NCI-H446 treated with DMSO at 0.1 percent for 48 hours (cell line): ENCODE measurements around the gene STMP1.
A peak's percentile ranks its signal among the peaks of the same experiment; 100 is the strongest.
"Not testable (repeated sequence)": the region's sequence is repeated elsewhere in the genome, so short reads cannot be mapped to it uniquely, and the experiment has no call there.

ENCODE experiments used
- DNase-seq: peaks from one replicate; lab custom pipeline; 2025; lab: John Stamatoyannopoulos, UW

The STMP1 gene

DNA sequence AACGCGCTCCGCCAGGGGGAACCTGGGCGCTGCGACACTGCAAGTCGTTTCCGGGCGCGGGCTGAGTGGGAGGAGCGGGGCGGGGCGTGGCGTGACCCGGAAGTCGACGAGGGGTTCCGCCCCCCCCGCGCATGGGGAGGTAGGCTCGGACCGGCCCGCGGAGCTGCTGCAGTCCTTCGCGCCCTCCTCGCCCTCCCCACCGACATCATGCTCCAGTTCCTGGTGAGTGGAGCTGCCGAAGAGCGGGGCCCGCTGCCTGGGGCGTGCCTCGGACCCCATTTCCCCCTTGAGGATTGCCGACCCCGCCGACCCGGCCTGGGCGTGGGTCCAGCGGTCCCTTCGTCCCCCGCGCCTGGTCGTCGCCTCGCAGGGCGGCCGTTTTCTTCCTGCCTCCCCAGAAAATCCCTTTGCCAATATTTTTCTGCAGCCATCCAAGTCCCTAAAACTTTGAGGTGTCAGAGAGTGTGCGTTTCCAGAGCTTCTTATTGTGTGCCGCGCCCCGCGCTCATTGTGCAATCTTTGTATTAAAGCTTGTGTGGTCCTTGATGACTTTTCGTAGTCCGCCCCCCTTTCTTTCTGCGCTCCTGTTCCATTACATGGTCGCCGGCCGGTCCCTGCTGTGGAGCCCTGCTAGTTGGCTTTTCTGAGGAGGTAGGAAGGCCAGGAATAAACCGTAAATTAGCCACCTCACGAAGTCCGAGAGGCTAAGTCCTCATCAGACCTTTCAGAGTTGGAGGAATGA is at the start of gene STMP1:
TSS of gene STMP1 (plus strand) at position 142 of the 742 bp plus-strand sequence.
- DNase-seq: peak; percentile 87

DNA sequence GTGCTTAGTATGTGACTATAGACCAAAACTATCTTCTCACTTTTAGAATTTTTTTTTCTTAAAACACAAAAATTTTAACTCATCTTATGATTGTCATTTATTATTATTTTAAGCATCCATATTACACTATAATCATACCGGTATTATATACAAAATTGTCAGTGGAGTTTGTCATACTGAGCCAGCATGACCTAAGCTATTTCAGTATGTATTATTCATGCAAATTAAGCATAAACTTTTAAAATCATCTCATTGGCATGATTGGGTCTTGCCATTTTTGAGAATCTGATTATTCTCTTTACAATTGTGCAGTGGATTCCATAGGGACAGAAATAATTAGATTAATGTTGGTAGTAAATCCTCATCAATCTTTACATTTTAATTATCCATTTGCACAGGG is 46.2 kb upstream of the STMP1 start:
- no peak for DNase-seq

DNA sequence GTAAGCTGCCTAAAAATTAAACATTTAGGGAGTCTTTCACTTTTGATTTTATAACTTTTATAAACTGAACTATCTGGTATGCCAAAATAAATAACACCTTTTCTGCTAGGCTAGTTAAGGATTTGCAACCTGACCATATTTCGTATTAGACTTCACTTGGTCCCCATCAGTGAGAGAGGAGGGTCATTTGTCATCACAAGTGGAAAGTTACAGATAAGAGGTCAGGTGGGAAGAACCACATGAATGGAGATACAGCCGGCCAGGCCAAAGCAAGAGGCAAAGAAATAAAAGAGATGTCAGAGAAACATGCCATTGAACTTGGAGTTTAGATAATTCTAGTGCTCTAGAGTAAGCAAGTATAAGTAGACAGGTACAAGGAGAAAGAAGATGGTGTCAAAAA is 44.5 kb upstream of the STMP1 start:
- DNase-seq: no peak

DNA sequence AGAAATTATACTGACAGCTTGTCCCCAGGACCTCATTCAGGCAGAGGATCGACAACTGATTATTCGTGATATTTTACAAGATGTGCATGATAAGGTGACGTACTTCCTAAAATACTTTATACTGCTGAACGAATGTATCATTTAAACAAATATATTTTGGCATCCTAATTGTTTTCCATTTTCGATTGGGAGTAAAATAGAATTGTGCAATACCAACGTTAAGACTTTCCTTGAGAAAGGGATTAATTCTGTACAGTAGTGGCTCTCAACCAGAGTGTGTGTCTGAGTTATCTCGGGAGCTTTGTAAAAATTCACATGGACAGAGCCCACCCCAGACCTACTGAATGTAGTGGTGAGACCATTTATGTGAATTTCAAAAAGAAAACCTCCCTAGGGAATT is 43.8 kb upstream of the STMP1 start:
- DNase-seq: no peak

DNA sequence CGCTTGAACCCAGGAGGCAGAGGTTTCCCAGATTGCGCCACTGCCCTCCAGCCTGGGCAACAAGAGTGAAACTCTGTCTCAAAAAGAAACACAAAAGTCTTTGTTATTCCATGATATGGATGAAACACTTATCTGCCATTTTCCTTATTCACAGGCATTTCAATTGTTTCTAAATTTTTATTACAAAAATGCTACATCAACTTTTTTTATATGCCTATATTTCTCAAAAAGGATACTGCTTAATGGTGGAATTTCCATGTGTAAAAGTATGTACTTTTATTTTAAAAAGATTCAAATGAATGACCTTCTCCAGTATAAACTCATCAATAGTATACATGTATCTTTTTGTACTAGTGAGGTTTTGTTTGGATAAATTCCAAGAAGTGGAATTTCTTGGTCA is 41.9 kb upstream of the STMP1 start:
- DNase-seq: no peak

DNA sequence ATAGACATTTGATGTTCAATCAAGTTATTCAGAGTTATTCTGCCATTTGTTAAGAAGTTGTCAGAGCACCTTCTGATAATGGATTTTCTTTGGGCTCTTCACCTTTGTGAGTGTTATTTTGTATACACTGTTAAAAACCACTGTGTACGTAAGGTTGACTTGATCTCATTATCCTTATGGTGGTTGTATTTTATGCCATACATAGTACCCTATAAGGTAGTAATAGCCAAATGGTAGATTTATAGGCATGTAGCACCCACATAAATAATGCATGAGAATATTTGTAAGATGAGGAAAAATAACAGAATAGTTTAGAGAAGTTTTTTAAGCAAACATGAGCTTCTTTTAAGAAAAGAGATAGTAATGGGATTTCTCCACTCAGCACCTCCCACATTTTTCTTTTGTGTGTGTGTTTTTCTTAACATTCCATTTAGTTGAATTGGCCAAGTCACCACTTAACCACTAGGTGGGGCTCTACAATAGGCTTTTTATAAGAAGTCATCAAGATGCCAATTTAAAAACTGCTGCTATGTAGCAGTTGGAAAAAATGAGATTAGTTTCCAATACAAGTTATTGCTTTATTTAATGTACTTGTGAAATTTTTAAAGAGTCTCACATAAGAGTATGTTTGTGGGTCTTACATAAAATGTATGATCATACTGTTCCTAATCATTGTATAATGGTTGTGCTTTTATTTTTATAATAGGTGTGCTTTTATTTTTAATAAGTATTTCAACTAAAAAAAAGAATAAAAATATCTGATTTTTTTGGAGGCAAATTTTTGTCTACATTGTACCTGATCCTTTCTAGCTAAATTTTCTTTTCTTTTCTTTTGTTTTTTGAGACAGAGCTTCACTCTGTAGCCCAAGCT is 41.1 kb upstream of the STMP1 start:
- DNase-seq: peak; percentile 42

DNA sequence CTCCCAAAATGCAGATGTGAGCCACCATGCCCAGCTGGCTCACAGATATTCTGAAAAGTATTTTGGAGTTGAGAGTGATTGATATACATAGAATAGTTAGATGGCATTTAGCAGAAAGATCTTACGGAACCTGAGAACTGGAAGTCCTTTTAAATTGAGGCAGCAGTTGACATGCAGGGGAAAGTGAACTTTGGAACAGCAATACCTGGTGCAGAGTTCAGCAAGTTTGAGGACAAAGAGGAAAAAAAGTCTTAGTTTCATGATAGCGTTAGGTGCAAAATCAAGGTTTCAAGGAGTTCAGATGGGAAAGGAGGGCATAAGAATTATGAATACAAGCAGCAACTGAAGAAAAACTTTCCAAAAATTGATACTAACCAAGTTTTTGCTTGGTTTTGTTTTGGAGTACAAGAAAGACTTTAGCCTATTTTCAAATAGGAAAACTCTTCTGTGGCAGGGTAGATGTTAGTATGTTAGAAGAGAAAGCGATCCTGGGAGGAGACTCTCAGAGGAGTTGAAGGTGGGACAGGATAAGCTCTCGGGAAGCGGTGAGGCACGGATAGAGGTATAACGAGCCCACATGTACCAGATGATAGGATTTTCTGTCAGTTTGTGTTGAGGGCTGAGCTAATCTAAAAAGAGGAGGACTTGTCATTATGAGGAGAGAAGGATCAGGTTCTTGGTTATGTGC is 28.0 kb upstream of the STMP1 start:
- DNase-seq: no peak

DNA sequence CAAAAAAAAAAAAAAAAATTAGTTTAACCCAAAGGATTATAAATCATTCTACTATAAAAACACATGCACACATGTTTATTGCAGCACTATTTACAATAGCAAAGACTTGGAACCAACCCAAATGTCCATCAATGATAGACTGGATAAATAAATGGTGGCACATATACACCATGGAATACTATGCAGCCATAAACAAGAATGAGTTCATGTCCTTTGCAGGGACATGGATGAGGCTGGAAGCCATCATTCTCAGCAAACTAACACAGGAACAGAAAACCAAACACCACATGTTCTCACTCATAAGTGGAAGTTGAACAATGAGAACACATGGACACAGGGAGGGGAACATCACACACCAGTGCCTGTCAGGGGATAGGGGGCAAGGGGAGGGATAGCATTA is 22.6 kb upstream of the STMP1 start:
- not testable (repeated sequence) for DNase-seq

DNA sequence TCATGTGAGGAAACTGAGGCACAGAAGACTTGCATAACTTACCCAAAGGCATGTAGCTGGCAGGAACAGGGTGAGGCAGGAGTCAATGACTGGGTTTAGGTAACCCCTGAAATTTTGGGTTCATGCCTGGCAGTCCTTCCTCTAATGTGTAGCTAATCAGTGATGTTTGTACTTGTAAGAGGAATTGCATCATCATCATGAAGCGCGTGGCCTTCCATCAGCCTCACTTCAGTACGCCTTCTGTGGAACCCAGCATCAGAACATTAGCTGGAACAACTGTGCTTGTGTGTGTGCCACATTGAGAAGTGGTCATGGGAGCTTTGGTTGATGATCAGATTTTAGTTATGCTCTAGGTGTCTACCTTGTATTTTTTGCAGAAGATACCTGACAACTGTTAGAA is 18.2 kb upstream of the STMP1 start:
- no peak for DNase-seq

DNA sequence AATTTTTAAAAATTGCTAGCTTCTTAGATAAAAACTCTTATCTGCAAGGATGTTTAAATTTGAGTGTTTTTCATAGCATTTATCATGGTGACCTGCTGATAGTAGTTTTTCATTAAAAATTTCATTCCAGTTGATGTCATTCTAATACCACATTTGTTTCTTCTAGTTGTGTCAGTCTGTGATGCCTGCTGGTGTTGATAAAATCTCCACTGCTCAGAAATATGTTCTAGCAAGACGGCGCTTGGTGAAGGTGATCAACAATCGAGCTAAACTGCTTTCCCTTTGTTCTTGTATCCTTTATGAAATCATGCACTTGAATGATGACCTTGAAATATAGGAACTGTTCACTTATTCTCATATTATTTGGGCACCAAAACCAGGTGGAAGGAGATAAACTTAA is 17.6 kb upstream of the STMP1 start:
- no peak for DNase-seq

DNA sequence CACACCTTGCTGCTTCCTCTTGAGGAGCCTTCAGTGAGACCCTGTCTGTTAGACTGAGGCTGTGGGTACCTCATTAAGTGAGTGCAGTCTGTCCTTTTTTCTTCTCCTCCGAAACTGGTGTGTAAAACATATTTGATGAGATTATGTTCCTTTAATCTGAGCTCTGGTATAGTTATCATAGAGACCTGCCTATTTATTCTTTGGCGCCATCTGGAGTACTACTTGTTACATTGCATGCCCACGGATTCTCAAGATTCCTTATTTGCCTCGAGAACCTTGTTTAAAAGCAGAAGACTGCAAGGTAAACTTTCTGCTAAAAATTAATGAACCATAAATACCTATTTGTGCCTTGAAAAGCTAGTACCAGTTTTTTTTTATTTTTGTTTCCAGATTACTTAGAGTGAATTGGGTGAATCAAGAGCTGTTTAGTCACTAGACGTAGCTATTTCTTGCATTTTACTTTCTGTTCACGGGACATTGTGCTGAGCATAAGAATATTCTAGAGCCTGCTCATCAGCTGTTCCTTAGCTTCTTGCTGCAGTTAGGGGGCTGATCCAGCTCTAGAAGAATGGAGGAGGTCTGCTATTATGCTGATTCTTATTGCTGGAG is 16.9 kb upstream of the STMP1 start:
- no peak for DNase-seq

DNA sequence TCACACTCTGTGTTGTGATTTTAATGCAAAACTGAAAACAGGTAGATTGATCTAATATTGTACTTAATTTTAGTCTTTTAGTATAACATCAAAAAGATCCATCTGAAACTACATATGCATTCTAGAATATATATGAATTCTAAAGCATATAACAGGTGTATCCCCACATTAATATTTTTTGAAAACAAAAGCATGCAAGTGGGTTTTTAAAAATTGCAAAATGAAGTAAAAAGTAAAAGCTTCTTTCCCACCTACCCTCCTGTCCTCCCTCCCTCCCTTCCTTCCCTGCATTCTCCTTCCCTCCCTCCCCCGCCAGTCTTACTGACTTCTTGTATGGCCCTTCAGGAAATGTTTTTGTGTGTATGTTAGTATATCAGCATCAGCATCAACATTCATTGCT is 14.6 kb upstream of the STMP1 start:
- DNase-seq: no peak

DNA sequence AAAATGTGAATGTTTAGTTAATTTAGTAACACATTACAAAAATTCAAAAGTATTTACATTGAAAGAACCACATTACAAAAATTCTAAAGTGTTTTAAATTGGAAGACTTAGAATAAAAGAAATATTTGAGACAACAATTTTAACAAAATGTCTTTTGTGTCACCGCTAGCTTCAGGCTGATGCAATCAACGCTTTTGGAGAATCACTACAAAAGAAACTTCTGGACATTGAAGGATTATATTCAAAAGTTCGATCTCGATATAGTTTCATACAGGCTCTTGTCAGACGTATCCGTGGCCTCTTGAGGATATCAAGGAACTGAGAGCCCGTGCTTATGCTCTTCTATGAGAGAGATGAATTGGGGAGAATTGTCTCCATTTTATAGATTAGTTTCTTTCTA is 14.1 kb upstream of the STMP1 start:
- no peak for DNase-seq

DNA sequence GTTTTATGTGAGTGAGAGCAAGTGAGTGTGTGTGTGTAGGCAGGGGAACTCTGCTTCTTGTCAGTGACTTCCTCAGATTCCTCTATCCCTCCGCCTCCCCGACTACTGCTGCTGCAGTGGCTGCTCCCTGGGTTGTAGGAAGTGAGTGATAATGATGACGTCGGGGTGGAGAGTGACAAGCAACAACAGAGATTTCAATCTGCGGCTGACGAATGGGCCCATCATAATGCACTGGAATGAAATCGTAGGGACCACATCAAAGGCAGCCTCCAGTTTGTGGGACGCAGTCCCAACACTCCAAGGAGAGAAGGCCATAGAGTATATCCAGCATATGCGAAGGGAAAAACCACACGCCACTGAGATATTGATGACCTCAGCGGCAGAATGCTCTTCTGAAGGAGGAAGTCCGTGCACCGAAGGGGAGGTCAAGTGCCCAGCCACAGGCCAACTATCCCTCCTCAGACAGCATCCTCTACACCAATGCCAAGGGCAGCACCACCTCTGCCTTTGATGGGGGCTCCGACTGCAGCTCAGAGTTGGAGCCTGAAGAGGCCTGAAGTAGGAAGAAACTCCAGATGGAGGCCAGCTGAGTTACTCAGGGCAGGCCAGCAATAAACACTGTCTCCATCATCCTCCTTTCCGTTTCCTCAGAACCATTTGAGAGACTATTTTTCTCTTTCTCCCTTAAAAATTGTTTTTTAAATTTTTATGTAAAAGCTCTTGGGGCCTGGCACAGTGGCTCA is 11.3 kb upstream of the STMP1 start:
- DNase-seq: no peak

DNA sequence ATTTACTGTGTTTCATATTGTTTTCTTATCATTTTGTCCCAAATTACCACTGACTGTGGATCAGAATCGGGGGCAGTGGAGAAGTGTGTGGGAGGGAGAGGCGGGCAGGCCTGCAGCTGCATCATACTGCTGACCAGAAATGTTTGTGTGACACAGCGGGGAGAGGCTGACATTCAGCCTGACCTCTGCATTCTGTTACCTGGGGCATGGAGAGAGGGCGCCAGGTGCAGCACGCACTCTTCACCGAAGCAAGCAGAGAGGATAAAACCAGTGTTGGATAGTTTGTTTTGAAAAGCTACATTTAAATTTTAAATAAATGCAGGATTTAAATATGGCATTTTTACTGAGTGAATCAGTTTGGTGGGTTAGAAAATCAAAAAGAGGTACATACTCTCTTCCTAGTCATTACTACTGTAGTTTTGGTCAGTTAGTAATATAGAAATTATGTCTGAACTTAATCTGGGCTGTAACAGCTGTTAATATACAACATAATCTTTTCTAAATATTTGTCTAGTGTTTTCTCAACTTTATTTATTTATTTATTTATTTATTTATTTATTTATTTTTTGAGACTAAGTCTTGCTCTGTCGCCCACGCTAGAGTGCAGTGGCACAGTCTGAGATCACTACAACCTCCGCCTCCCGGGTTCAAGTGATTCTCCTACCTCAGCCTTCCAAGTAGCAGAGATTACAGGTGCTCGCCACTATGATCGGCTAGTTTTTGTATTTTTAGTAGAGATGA is 8.8 kb upstream of the STMP1 start:
- no peak for DNase-seq

DNA sequence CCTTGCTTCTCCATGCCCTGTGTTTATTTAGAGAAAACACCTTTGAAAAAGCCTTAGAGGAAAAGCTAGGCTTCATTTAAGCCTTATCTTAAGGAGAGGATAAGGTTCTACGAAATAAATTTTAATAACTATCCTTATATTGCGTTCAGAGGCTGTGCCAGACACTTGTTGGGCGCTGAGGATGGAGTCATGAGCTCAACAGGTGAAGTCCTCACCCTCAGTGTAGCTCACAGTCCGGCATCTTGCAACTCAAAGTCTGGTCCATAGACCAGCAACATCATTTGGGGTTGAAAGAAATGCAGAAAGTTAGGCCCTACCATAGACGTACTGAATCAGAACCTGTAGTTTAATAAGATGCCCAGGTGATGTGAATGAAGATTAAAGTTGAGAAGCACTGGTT is 3.8 kb upstream of the STMP1 start:
- no peak for DNase-seq

DNA sequence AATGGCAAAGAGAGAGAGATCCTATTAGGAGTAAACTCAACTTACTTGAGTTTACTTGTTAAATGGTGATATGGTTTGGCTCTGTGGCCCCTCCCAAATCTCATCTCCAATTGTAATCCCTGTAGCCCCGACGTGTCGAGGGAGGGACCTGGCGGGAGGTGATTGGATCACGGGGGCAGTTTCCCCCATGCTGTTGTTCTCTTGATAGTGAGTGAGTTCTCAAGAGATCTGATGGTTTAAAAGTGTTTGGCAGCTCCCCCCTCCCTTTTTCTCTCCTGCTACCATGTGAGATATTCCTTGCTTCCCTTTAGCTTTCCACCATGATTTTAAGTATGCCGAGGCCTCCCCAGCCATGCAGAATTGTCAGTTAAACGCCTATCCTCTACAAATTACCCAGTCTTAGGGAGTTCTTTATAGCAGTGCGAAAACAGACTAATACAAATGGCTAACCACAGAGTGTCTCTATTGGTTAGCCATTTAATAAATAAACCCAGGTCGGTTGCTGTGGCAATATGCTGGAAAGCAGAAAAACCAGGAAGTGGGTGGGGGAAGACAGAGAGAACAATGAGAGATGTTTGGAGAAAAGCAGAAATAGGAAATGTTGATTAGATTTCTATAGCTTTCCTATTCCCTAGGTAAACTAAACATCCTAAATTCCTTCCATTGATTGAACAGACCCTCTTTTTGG is 3.0 kb upstream of the STMP1 start:
- no peak for DNase-seq

DNA sequence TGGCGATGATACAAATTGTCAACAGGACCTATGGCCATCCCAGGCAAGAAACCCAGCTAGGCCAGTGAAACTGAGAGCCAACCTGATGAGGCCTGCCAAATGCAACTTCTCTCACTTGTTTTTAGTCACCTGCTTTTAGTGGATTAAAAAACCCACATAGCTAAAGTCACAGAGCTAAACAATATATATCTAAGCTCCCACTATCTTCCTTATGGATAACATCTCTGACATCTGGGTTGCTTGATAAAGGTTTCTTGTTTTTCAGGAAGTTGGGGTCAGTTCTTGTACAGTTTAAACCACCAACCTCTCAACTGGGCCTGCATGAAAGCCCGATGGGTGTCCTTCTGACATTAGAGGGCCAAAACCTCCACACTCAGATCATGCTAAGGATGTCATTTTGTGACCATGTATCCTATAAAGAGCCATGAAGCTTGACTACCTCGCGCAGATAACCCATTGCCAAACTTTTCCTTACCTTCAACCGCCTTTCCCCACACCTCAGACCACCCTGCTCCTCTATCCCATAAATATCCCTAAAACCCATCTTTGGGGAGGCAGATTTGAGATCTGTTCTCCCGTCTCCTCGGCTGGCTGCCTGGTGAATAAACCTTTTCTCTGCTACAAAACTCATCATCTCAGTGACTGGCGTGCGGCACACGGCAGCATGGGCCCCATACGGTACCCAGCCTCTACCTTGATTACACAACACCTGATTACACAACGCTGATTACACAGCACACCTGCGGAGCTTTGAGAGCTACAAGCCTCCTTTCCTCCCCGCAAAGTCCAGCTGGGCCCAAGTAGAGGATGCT is 797 bp upstream of the STMP1 start:
- no peak for DNase-seq

DNA sequence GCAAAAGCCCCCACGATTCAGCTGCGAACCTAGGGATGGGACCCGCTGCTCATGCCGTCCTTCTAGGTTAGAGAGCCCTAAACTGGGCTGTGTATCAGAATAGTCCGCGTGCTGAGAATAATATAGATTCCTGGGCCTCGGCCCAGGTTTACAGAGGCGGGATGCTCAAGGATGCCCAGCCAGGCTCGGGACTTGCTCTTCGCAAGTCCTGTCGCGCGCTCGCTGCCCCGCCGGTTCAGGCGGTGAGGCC is 266 bp upstream of the STMP1 start:
- no peak for DNase-seq

DNA sequence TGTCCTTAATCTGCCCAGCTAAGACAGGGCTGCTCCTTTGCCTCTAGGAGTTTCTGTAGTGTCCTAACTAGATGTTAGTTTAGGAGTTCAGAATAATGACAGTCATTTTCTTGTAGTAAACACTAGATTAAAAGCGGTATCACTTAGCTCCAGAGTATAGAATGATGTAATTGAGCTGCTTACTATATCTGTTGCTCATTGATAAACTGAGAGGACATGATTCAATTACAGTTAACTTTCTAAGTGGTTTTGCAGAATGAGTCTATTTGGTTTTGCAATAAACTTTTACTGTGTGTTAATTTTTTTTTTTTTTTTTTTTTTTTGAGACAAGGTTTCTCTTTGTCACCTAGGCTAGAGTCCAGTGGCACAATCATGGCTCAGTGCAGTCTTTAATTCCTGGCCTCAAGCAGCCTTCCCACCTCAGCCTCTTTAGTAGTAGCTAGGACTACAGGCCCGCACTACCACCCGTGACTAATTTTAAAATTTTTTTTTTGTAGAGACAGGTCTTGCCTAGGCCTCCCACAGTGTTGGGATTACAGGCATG is 1.8 kb downstream of the STMP1 start:
- DNase-seq: no peak
